ENCODE results near the gene AP4B1.
"Not testable (repeated sequence)": the region's sequence is repeated elsewhere in the genome, so short reads cannot be mapped to it uniquely, and the experiment has no call there.

AP4B1 gene

GRCh38 chr1:113870778-113871177, 33.8 kb downstream of the AP4B1 start:
- peaks cover 6% of the 10 kb centered on the region for H3K36me3 Mint-ChIP-seq
- H3K27ac Mint-ChIP-seq, result peak overlapping the region; percentile 96
- ATAC-seq (ENCODE audit: low read depth) (no peak), DNase-seq (ENCODE audit: low spot score in 2 of 2) (no peak)
- no peaks in the 10 kb centered on the region for H3K9me3 Mint-ChIP-seq
- H3K4me1 Mint-ChIP-seq, result peaks cover 33% of the 10 kb centered on the region
- peak overlapping the region; percentile 78 for H3K4me3 Mint-ChIP-seq
- H3K27me3 Mint-ChIP-seq, result no peaks in the 10 kb centered on the region

GRCh38 chr1:113868387-113869083, 36.1 kb downstream of the AP4B1 start:
- Mint-ChIP-seq H3K4me3 (no peak overlapping the region), H3K36me3 (peaks cover 8% of the 10 kb centered on the region), H3K9me3 (no peaks in the 10 kb centered on the region), H3K27me3 (no peaks in the 10 kb centered on the region), H3K4me1 (peaks cover 29% of the 10 kb centered on the region), H3K27ac (peak overlapping the region; percentile 47)
- DNase-seq (ENCODE audit: low spot score in 2 of 2) (no peak), ATAC-seq (ENCODE audit: low read depth) (no peak)

- Mint-ChIP-seq H3K36me3 (peaks cover 17% of the 10 kb centered on the region), H3K9me3 (no peaks in the 10 kb centered on the region), H3K4me1 (peaks cover 52% of the 10 kb centered on the region), H3K27me3 (no peaks in the 10 kb centered on the region), H3K27ac (peak overlapping the region; percentile 80), H3K4me3 (peak overlapping the region; percentile 32)
- DNase-seq (ENCODE audit: low spot score in 2 of 2) (no peak), ATAC-seq (ENCODE audit: low read depth) (no peak)
Observed at GRCh38 chr1:113861641-113862040, 43.0 kb downstream of the AP4B1 start.

GRCh38 chr1:113860891-113861290, 43.7 kb downstream of the AP4B1 start:
- Mint-ChIP-seq H3K27ac (peak overlapping the region; percentile 80), H3K9me3 (no peaks in the 10 kb centered on the region), H3K36me3 (peaks cover 21% of the 10 kb centered on the region), H3K4me3 (peak overlapping the region; percentile 7), H3K4me1 (peaks cover 50% of the 10 kb centered on the region), H3K27me3 (no peaks in the 10 kb centered on the region)
- no peak for ATAC-seq (ENCODE audit: low read depth)
- no peak for DNase-seq (ENCODE audit: low spot score in 2 of 2)

- peak in 1 of 2 donors; percentile 43 for DNase-seq (ENCODE audit: low spot score in 2 of 2)
- H3K9me3 Mint-ChIP-seq, result no peaks in the 10 kb centered on the region
- H3K27ac Mint-ChIP-seq, result peak overlapping the region; percentile 80
Observed at GRCh38 chr1:113859478-113860175, 45.0 kb downstream of the AP4B1 start.

GRCh38 chr1:113858982-113859381, 45.6 kb downstream of the AP4B1 start:
- H3K9me3 Mint-ChIP-seq, result no peaks in the 10 kb centered on the region
- peaks cover 46% of the 10 kb centered on the region for H3K4me1 Mint-ChIP-seq
- peaks cover 22% of the 10 kb centered on the region for H3K36me3 Mint-ChIP-seq
- H3K27ac Mint-ChIP-seq, result peak overlapping the region; percentile 80
- H3K4me3 Mint-ChIP-seq, result peak overlapping the region; percentile 67
- DNase-seq (ENCODE audit: low spot score in 2 of 2) (no peak), ATAC-seq (ENCODE audit: low read depth) (no peak)
- H3K27me3 Mint-ChIP-seq, result no peaks in the 10 kb centered on the region

More at GRCh38 chr1:113859478-113860175, 45.0 kb downstream of the AP4B1 start:
- peak; percentile 85 for ATAC-seq (ENCODE audit: low read depth)
- H3K27me3 Mint-ChIP-seq, result no peaks in the 10 kb centered on the region
- peaks cover 46% of the 10 kb centered on the region for H3K4me1 Mint-ChIP-seq
- H3K4me3 Mint-ChIP-seq, result peak overlapping the region; percentile 67
- H3K36me3 Mint-ChIP-seq, result peaks cover 21% of the 10 kb centered on the region

- DNase-seq (ENCODE audit: low spot score in 2 of 2) (no peak), ATAC-seq (ENCODE audit: low read depth) (peak; percentile 72)
- Mint-ChIP-seq H3K4me1 (peaks cover 46% of the 10 kb centered on the region), H3K36me3 (peaks cover 20% of the 10 kb centered on the region), H3K27me3 (no peaks in the 10 kb centered on the region), H3K4me3 (peak overlapping the region; percentile 67), H3K9me3 (no peaks in the 10 kb centered on the region), H3K27ac (peak overlapping the region; percentile 80)
Observed at GRCh38 chr1:113858418-113858817, 46.2 kb downstream of the AP4B1 start.

GRCh38 chr1:113857776-113858175, 46.8 kb downstream of the AP4B1 start:
- Mint-ChIP-seq H3K27me3 (no peaks in the 10 kb centered on the region), H3K4me1 (peaks cover 42% of the 10 kb centered on the region), H3K36me3 (peaks cover 16% of the 10 kb centered on the region), H3K4me3 (peak overlapping the region; percentile 67), H3K9me3 (no peaks in the 10 kb centered on the region), H3K27ac (peak overlapping the region; percentile 80)
- ATAC-seq (ENCODE audit: low read depth) (no peak), DNase-seq (ENCODE audit: low spot score in 2 of 2) (no peak)

GRCh38 chr1:113856401-113856790, 48.2 kb downstream of the AP4B1 start:
- Mint-ChIP-seq H3K4me3 (no peak overlapping the region), H3K27ac (no peak overlapping the region), H3K27me3 (no peaks in the 10 kb centered on the region), H3K9me3 (no peaks in the 10 kb centered on the region), H3K36me3 (peaks cover 11% of the 10 kb centered on the region), H3K4me1 (peaks cover 31% of the 10 kb centered on the region)
- ATAC-seq (ENCODE audit: low read depth) (no peak), DNase-seq (ENCODE audit: low spot score in 2 of 2) (no peak)

GRCh38 chr1:113855630-113856400, 48.8 kb downstream of the AP4B1 start:
- Mint-ChIP-seq H3K36me3 (peaks cover 12% of the 10 kb centered on the region), H3K4me3 (no peak overlapping the region)
- ATAC-seq (ENCODE audit: low read depth), result no peak

GRCh38 chr1:113854234-113854633, 50.4 kb downstream of the AP4B1 start:
- Mint-ChIP-seq H3K4me1 (peaks cover 25% of the 10 kb centered on the region), H3K9me3 (peaks cover 2% of the 10 kb centered on the region), H3K36me3 (peaks cover 17% of the 10 kb centered on the region), H3K4me3 (no peak overlapping the region), H3K27me3 (no peaks in the 10 kb centered on the region), H3K27ac (no peak overlapping the region)
- no peak for ATAC-seq (ENCODE audit: low read depth)
- no peak for DNase-seq (ENCODE audit: low spot score in 2 of 2)

More at GRCh38 chr1:113855630-113856400, 48.8 kb downstream of the AP4B1 start:
- no peaks in the 10 kb centered on the region for H3K27me3 Mint-ChIP-seq
- H3K27ac Mint-ChIP-seq, result no peak overlapping the region
- peaks cover 29% of the 10 kb centered on the region for H3K4me1 Mint-ChIP-seq
- DNase-seq (ENCODE audit: low spot score in 2 of 2), result no peak
- no peaks in the 10 kb centered on the region for H3K9me3 Mint-ChIP-seq

- H3K27me3 Mint-ChIP-seq; H3K4me1 Mint-ChIP-seq; DNase-seq (ENCODE audit: low spot score in 2 of 2); H3K9me3 Mint-ChIP-seq; H3K27ac Mint-ChIP-seq; H3K4me3 Mint-ChIP-seq; ATAC-seq (ENCODE audit: low read depth): not testable (repeated sequence)
- peaks cover 17% of the 10 kb centered on the region for H3K36me3 Mint-ChIP-seq
Observed at GRCh38 chr1:113852694-113853093, 51.9 kb downstream of the AP4B1 start.

GRCh38 chr1:113850127-113850796, 54.3 kb downstream of the AP4B1 start:
- Mint-ChIP-seq H3K4me1 (peaks cover 6% of the 10 kb centered on the region), H3K9me3 (peaks cover 2% of the 10 kb centered on the region), H3K4me3 (no peak overlapping the region), H3K27me3 (no peaks in the 10 kb centered on the region), H3K36me3 (peaks cover 26% of the 10 kb centered on the region), H3K27ac (peak overlapping the region; percentile 35)
- ATAC-seq (ENCODE audit: low read depth), result no peak
- DNase-seq (ENCODE audit: low spot score in 2 of 2), result no peak
